ENCODE results near the gene CYB5R4. TPM values are rescaled to one million over a fixed set of nuclear protein-coding genes. Genes with fewer than 3 reads are reported as not detected.

The CYB5R4 gene
- total RNA-seq, 2 experiments from 2014 or later = 26.9 to 27.0 TPM

DNA sequence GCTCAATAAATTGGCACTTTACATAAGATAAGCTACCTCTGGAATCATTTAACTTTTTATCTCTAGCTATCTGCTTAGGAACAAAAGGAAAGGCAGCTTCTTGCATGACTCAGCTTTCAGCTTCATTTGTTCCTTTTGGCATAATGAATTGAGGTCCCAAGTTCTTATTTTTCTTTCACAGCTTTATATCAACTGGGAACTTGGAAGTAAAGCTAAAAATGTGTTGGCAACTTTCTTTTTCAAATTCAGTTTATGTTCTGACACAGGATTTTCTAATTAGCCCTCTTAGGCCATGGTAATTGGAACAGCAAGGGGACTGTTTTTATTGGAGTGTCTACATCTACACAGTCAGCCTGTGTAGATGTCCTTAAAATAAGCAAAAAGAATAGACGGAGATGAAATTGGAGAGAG, 118.8 kb downstream of the CYB5R4 start:
- TF ChIP-seq, protein P1, sequence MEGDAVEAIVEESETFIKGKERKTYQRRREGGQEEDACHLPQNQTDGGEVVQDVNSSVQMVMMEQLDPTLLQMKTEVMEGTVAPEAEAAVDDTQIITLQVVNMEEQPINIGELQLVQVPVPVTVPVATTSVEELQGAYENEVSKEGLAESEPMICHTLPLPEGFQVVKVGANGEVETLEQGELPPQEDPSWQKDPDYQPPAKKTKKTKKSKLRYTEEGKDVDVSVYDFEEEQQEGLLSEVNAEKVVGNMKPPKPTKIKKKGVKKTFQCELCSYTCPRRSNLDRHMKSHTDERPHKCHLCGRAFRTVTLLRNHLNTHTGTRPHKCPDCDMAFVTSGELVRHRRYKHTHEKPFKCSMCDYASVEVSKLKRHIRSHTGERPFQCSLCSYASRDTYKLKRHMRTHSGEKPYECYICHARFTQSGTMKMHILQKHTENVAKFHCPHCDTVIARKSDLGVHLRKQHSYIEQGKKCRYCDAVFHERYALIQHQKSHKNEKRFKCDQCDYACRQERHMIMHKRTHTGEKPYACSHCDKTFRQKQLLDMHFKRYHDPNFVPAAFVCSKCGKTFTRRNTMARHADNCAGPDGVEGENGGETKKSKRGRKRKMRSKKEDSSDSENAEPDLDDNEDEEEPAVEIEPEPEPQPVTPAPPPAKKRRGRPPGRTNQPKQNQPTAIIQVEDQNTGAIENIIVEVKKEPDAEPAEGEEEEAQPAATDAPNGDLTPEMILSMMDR (IDR thresholded peaks at IDR 0.05) = no peak
- Mint-ChIP-seq H3K4me3 (no peak overlapping the region), H3K27ac (no peak overlapping the region), H3K36me3 (ENCODE audit: low read depth) (no peaks in the 10 kb centered on the region), H3K9me3 (no peaks in the 10 kb centered on the region), H3K27me3 (no peaks in the 10 kb centered on the region), H3K4me1 (ENCODE audit: low read depth) (no peaks in the 10 kb centered on the region)
- DNase-seq = no peak
- ChIA-PET POLR2A (no interaction called here), CTCF (no interaction called here)
- intact Hi-C loops (cut with micrococcal nuclease) = no loop called here
- ATAC-seq = no peak

DNA sequence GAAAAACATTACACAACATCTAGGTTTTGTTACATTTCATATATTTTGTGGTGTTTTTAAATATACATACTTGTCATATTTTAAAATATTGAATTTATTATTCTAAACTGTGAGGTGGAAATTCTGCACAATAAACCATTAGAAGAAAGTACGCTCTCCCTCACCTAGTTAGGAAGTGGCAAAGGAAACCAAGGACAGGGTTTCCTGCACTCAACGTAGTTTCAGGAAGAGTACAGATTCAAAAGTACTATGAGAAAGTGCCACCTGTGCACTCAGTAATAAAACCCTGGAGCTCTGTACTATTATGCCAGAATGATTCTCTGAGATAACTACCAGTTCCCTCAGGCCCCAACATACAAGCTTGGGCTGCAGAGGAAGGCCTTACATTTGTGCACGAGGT, 119.5 kb downstream of the CYB5R4 start:
- ChIA-PET CTCF (no interaction called here), POLR2A (no interaction called here)
- DNase-seq (no peak), ATAC-seq (no peak)
- H3K27me3 Mint-ChIP-seq = no peaks in the 10 kb centered on the region
- no peaks in the 10 kb centered on the region for H3K36me3 Mint-ChIP-seq (ENCODE audit: low read depth)
- no peak overlapping the region for H3K4me3 Mint-ChIP-seq
- intact Hi-C loops (cut with micrococcal nuclease) = no loop called here
- H3K9me3 Mint-ChIP-seq = no peaks in the 10 kb centered on the region
- no peaks in the 10 kb centered on the region for H3K4me1 Mint-ChIP-seq (ENCODE audit: low read depth)
- H3K27ac Mint-ChIP-seq = no peak overlapping the region
- TF ChIP-seq, protein P1 (IDR thresholded peaks at IDR 0.05) = no peak

DNA sequence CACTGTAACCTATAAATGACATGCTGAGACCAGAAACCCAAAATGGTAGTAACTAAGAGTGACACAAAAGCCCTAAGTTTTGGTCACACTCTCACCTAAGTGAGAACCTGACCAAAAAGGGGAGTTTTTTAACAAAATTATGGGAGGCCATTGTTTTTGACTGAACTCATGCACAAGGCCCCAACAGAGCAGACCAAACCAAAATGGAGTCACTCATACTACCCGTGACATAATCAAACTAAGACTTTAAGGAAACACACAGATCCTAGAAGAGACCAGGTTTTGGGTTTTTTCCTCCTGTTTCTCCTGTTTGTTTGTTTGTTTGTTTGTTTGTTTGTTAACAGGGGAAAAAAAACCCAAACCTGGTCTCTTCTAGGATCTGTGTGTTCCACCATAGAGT, 124.9 kb downstream of the CYB5R4 start:
- no peak overlapping the region for H3K4me3 Mint-ChIP-seq
- TF ChIP-seq, protein P1 (IDR thresholded peaks at IDR 0.05) = no peak
- no peaks in the 10 kb centered on the region for H3K27me3 Mint-ChIP-seq
- ChIA-PET POLR2A (no interaction called here), CTCF (no interaction called here)
- no peak for ATAC-seq
- no peak for DNase-seq
- intact Hi-C loops (cut with micrococcal nuclease) = no loop called here
- no peak overlapping the region for H3K27ac Mint-ChIP-seq
- no peaks in the 10 kb centered on the region for H3K4me1 Mint-ChIP-seq (ENCODE audit: low read depth)
- H3K36me3 Mint-ChIP-seq (ENCODE audit: low read depth) = no peaks in the 10 kb centered on the region
- no peaks in the 10 kb centered on the region for H3K9me3 Mint-ChIP-seq

DNA sequence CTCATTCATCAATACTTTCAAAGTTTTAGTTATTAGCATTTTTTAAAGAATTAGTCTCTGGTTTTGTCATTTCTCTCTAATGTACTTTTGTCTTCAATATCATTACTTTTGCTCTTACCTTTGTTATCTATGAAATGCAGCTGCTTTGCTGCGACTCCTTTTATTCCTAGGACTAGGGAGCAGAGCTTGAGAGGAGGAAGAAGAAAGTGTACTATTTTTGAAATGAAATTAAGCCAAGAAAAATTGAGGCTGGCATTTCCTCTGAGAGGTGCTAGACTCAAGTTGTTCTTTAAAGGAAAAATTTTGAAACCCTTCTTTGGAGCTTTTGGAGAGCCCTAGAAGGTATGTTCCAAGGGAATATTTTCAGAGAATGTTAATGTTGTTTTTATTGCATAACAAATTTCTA, 125.8 kb downstream of the CYB5R4 start:
- H3K4me3 Mint-ChIP-seq = no peak overlapping the region
- no peak for ATAC-seq
- POLR2A ChIA-PET = interaction anchor here (0.5 kb wide), 1 partner anchor 22 kb away, joined by 3 read pairs; no protein-coding TSS in a partner anchor
- no peaks in the 10 kb centered on the region for H3K27me3 Mint-ChIP-seq
- H3K4me1 Mint-ChIP-seq (ENCODE audit: low read depth) = no peaks in the 10 kb centered on the region
- no peak for DNase-seq
- no peak overlapping the region for H3K27ac Mint-ChIP-seq
- TF ChIP-seq, protein P1 (IDR thresholded peaks at IDR 0.05) = no peak
- intact Hi-C loops (cut with micrococcal nuclease) = no loop called here
- CTCF ChIA-PET = no interaction called here
- H3K36me3 Mint-ChIP-seq (ENCODE audit: low read depth) = no peaks in the 10 kb centered on the region
- no peaks in the 10 kb centered on the region for H3K9me3 Mint-ChIP-seq

DNA sequence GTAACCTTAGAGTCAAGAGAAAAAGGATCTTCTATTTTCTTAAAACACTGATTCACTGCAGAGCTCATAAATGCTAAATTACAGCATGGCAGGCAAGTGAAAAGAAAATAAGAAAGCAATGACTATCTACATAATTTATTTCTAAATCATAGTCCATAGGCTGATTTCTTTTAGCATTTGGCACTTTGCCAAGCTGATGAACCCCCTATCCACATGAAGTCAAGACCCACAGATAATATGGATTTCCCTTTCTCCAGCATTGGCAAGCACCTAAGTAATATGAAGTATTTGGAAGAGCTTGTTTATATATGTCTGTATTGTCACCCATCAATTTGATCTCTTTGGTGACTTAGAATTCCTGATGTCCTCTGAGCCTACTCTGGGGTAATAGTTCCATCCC, 126.2 kb downstream of the CYB5R4 start:
- DNase-seq = no peak
- no peaks in the 10 kb centered on the region for H3K27me3 Mint-ChIP-seq
- H3K27ac Mint-ChIP-seq = no peak overlapping the region
- ChIA-PET CTCF (no interaction called here), POLR2A (interaction anchor here (0.5 kb wide), 1 partner anchor 22 kb away, joined by 3 read pairs; no protein-coding TSS in a partner anchor)
- H3K4me1 Mint-ChIP-seq (ENCODE audit: low read depth) = no peaks in the 10 kb centered on the region
- H3K36me3 Mint-ChIP-seq (ENCODE audit: low read depth) = no peaks in the 10 kb centered on the region
- intact Hi-C loops (cut with micrococcal nuclease) = no loop called here
- TF ChIP-seq, protein P1 (IDR thresholded peaks at IDR 0.05) = no peak
- no peak for ATAC-seq
- H3K4me3 Mint-ChIP-seq = no peak overlapping the region
- no peaks in the 10 kb centered on the region for H3K9me3 Mint-ChIP-seq
